Stimulated activated naive CD4-positive, alpha-beta T cell treated with Interleukin-2 at 50 U/mL for 16 hours (primary cell): Measurements from ENCODE around the gene NRARP.

Source experiments
- DNase-seq: peaks from one replicate; lab custom pipeline; 2025; lab: John Stamatoyannopoulos, UW

The NRARP gene

GRCh38 chr9:137298401-137299202, 3.5 kb downstream of the NRARP start:
- DNase-seq: no peak

GRCh38 chr9:137297966-137298365, 4.1 kb downstream of the NRARP start:
- no peak for DNase-seq

- DNase-seq: no peak
These were observed 5.1 kb downstream of the NRARP start for GRCh38 chr9:137296670-137297664.

- no peak for DNase-seq
These were observed 6.0 kb downstream of the NRARP start for GRCh38 chr9:137295849-137296669.

GRCh38 chr9:137295238-137295811, 6.7 kb downstream of the NRARP start:
- peak; percentile 17 for DNase-seq

- no peak for DNase-seq
These were observed 7.3 kb downstream of the NRARP start for GRCh38 chr9:137294681-137295237.

GRCh38 chr9:137294091-137294680, 7.9 kb downstream of the NRARP start:
- DNase-seq: no peak

GRCh38 chr9:137293482-137294090, 8.5 kb downstream of the NRARP start:
- no peak for DNase-seq

GRCh38 chr9:137293094-137293481, 9.0 kb downstream of the NRARP start:
- no peak for DNase-seq

GRCh38 chr9:137286975-137287383, 15.1 kb downstream of the NRARP start:
- no peak for DNase-seq

- DNase-seq: no peak
These were observed 20.5 kb downstream of the NRARP start for GRCh38 chr9:137281345-137282116.

GRCh38 chr9:137280474-137281344, 21.4 kb downstream of the NRARP start:
- no peak for DNase-seq

GRCh38 chr9:137279741-137280473, 22.2 kb downstream of the NRARP start:
- DNase-seq: no peak

- DNase-seq: no peak
These were observed 23.1 kb downstream of the NRARP start for GRCh38 chr9:137278721-137279711.

- DNase-seq: peak; percentile 24
These were observed 23.9 kb downstream of the NRARP start for GRCh38 chr9:137278061-137278701.
